B cell (primary cell): ENCODE measurements around the gene RIPOR2. TPM values are rescaled to one million over a fixed set of nuclear protein-coding genes. Genes with fewer than 3 reads are reported as not detected.

Experiments used
- ATAC-seq: fragments of 200-7000 bp; cut with Tn5 transposase; one replicate; pipeline ENCODE4 v1.10.0; 2021; ENCODE audit warnings: low read depth, mild to moderate bottlenecking, moderate number of reproducible peaks, moderate library complexity
- CTCF ChIA-PET: fragments of 350-600 bp; sonication (Branson Sonifier 250); formaldehyde crosslinking; loops from one replicate; lab custom pipeline; 2021; ENCODE audit warnings: antibody characterized with exemption, inconsistent platforms; lab: Charles Lee
- POLR2A ChIA-PET: fragments of 350-600 bp; sonication (Branson Sonifier 250); formaldehyde crosslinking; loops from one replicate; lab custom pipeline; 2021; ENCODE audit warnings: antibody characterized with exemption; lab: Charles Lee
- DNase-seq: peaks from one replicate; pipeline ENCODE4 v3.0.0; 2013
- H2AFZ ChIP-seq: 2 replicates; pipeline ENCODE4 v1.6.1; 2012; ENCODE audit warnings: mild to moderate bottlenecking, low read depth, low read length; ENCODE audit not compliant: insufficient read depth, poor library complexity, severe bottlenecking
- H3K27ac ChIP-seq, 2 donors: 1 replicate in 1 of 2; 2 replicates in 1 of 2; pipeline ENCODE4 v1.5.1; 2012 to 2013; ENCODE audit warnings: low read length in 2 of 2, mild to moderate bottlenecking in 2 of 2, moderate library complexity in 1 of 2
- H3K27me3 ChIP-seq, 4 experiments: fragments of 200-600 bp in 1 of 4; sonication (generic) in 1 of 4; replicated peaks in 1 of 4; 1 replicate in 2 of 4; 2 replicates in 2 of 4; pipeline versions ENCODE4 v1.6.1 to v1.7.0; 2013 to 2016; ENCODE audit warnings: low read length in 3 of 4, mild to moderate bottlenecking in 2 of 4, mixed read lengths in 1 of 4, moderate library complexity in 1 of 4; ENCODE audit not compliant: insufficient read depth in 4 of 4, control insufficient read depth in 3 of 4; ENCODE audit errors: control extremely low read depth in 1 of 4
- H3K36me3 ChIP-seq, 2 experiments: replicated peaks in 1 of 2; 1 replicate in 1 of 2; 2 replicates in 1 of 2; pipeline versions ENCODE4 v1.6.1 to v1.7.1; 2013; ENCODE audit warnings: low read length in 1 of 2; ENCODE audit not compliant: insufficient read depth in 2 of 2, control insufficient read depth in 1 of 2; ENCODE audit errors: control extremely low read depth in 1 of 2, extremely low read depth in 1 of 2
- H3K4me1 ChIP-seq, 2 donors: fragments of 200-600 bp in 1 of 2; sonication (generic) in 1 of 2; 1 replicate in 1 of 2; 2 replicates in 1 of 2; pipeline versions ENCODE4 v1.5.1 to v1.6.1; 2013 to 2017; ENCODE audit warnings: low read length in 2 of 2; ENCODE audit not compliant: control insufficient read depth in 2 of 2, insufficient read depth in 2 of 2
- H3K4me2 ChIP-seq: replicated peaks from 2 replicates; pipeline ENCODE3; 2012; ENCODE audit warnings: mild to moderate bottlenecking, low read depth, low read length; ENCODE audit not compliant: poor library complexity, severe bottlenecking
- H3K4me3 ChIP-seq, 5 experiments: fragments of 200-600 bp in 1 of 5; sonication (generic) in 1 of 5; 1 replicate in 3 of 5; 2 replicates in 2 of 5; pipeline versions ENCODE4 v1.5.1 to v1.7.0; 2011 to 2016; ENCODE audit warnings: low read length in 4 of 5, mild to moderate bottlenecking in 4 of 5, low read depth in 2 of 5, control low read depth in 1 of 5, moderate library complexity in 1 of 5; ENCODE audit not compliant: insufficient read depth in 1 of 5; ENCODE audit errors: control extremely low read depth in 1 of 5, extremely low read depth in 1 of 5
- H3K79me2 ChIP-seq: fragments of 200-600 bp; sonication (generic); one replicate; pipeline ENCODE4 v1.6.0; 2016; ENCODE audit warnings: low read length; ENCODE audit not compliant: control insufficient read depth, insufficient read depth
- H3K9ac ChIP-seq: fragments of 200-600 bp; sonication (generic); 2 replicates; pipeline ENCODE4 v1.6.1; 2017; ENCODE audit warnings: mild to moderate bottlenecking, low read length, moderate library complexity
- H3K9me3 ChIP-seq, 3 donors: one replicate each; pipeline versions ENCODE4 v1.6.1 to v1.7.1; 2013; ENCODE audit warnings: low read length in 2 of 3; ENCODE audit not compliant: control insufficient read depth in 2 of 3, insufficient read depth in 1 of 3; ENCODE audit errors: control extremely low read depth in 1 of 3
- H4K20me1 ChIP-seq: 2 replicates; pipeline ENCODE4 v1.6.0; 2012; ENCODE audit warnings: mild to moderate bottlenecking, low read length; ENCODE audit not compliant: insufficient read depth, control insufficient read depth, poor library complexity, severe bottlenecking
- H3K27ac Mint-ChIP-seq: one replicate; pipeline ENCODE4 v1.8.0; 2021; ENCODE audit warnings: mixed read lengths
- H3K27me3 Mint-ChIP-seq: one replicate; pipeline ENCODE4 v1.8.0; 2021; ENCODE audit warnings: mixed read lengths
- H3K4me1 Mint-ChIP-seq: one replicate; pipeline ENCODE4 v1.8.0; 2021; ENCODE audit warnings: mixed read lengths
- H3K4me3 Mint-ChIP-seq: one replicate; pipeline ENCODE4 v1.8.0; 2021; ENCODE audit warnings: mixed read lengths
- H3K9me3 Mint-ChIP-seq: one replicate; pipeline ENCODE4 v1.8.0; 2022; ENCODE audit warnings: mixed read lengths; ENCODE audit not compliant: insufficient read depth
- CTCF ChIP-seq: fragments of 200-600 bp; IDR thresholded peaks from one replicate; pipeline ENCODE4 v1.8.0; 2022; ENCODE audit warnings: antibody characterized with exemption, mild to moderate bottlenecking
- EZH2 ChIP-seq: IDR thresholded peaks from 2 replicates; pipeline ENCODE4 v1.6.1; 2012; ENCODE audit warnings: borderline replicate concordance, low read depth, mild to moderate bottlenecking, moderate library complexity, low read length; ENCODE audit not compliant: insufficient read depth, poor library complexity, severe bottlenecking
- WGBS: methylation state at CpG from one replicate; pipeline ENCODE4 v1.1.5; 2013; ENCODE audit warnings: missing lambda C conversion rate; ENCODE audit not compliant: insufficient coverage; 5-methylcytosine and 5-hydroxymethylcytosine counted together
- intact Hi-C: fragments of 100-400 bp; cut with micrococcal nuclease; formaldehyde crosslinking; loops from one replicate; pipeline ENCODE4 v1.10.0; 2022
- polyA plus RNA-seq: library from polyadenylated mRNA; depleted of rRNA; stranded (reverse); fragments of >200 nt; gene quantifications from 2 replicates; pipeline ENCODE4 v1.2.3, GENCODE V29; 2012
- total RNA-seq, 2 donors: library from RNA; stranded (reverse); fragments of 120-200 nt in 1 of 2; gene quantifications; 1 replicate in 1 of 2; 2 replicates in 1 of 2; pipeline versions ENCODE4 v1.2.3 to v1.2.4, GENCODE V29; 2013 to 2022

Gene RIPOR2
- total and polyA plus RNA-seq, 2 donors (not counting 1 experiment from before 2014, with no cell fraction given) = 300 to 430 TPM

- DNase-seq = no peak
- no CpG with 5 or more reads among the region's 6 CpGs for WGBS
- Histone ChIP-seq H4K20me1 (peaks cover 84% of the 10 kb centered on the region), H3K27ac (peak overlapping the region; percentile 60 to 93), H3K4me1 (peaks cover 78 to 84% of the 10 kb centered on the region in 2 donors), H3K4me3 (peak overlapping the region in 4 of 5 experiments; percentile 16 to 86 (median 53)), H3K4me2 (peak overlapping the region; percentile 77), H3K9ac (peak overlapping the region; percentile 84), H3K27me3 (no peaks in the 10 kb centered on the region), H2AFZ (no peak overlapping the region), H3K9me3 (no peaks in the 10 kb centered on the region), H3K36me3 (peaks cover 12 to 82% of the 10 kb centered on the region in 2 experiments), H3K79me2 (peaks cover 100% of the 10 kb centered on the region)
- H3K4me3 Mint-ChIP-seq = peak overlapping the region; percentile 97
- no peak for TF ChIP-seq EZH2
- no peak for TF ChIP-seq CTCF
- ATAC-seq = no peak
- intact Hi-C loops = no loop called here
- ChIA-PET POLR2A (interaction anchor here (3.0 kb wide), 1 partner anchor 64 kb away, joined by 10 read pairs; no protein-coding TSS in a partner anchor), CTCF (interaction anchor here (0.8 to 19.0 kb wide), 10 partner anchors 8 to 143 kb away, joined by 3 to 465 read pairs (median 4); no protein-coding TSS in a partner anchor)
- peaks cover 87% of the 10 kb centered on the region for H3K4me1 Mint-ChIP-seq
- H3K27ac Mint-ChIP-seq = peak overlapping the region; percentile 71
- peaks cover 4% of the 10 kb centered on the region for H3K9me3 Mint-ChIP-seq
- H3K27me3 Mint-ChIP-seq = no peaks in the 10 kb centered on the region
These were observed 7.6 kb downstream of the RIPOR2 start for GRCh38 chr6:24927985-24928745.
